Liver (tissue), 9 donors: ENCODE measurements around the gene NTN5. TPM values are rescaled to one million over a fixed set of nuclear protein-coding genes. Genes with fewer than 3 reads are reported as not detected.

Experiments
- DNase-seq: peaks from one replicate; pipeline ENCODE4 v3.0.0-alpha.2; 2017; ENCODE audit warnings: low spot score
- H3K27ac ChIP-seq, 2 donors: one replicate each; pipeline ENCODE4 v1.7.0; 2013; ENCODE audit warnings: inconsistent platforms in 2 of 2, low read length in 2 of 2, control low read depth in 1 of 2, low read depth in 1 of 2, mild to moderate bottlenecking in 1 of 2
- H3K27me3 ChIP-seq, 4 donors: one replicate each; pipeline versions ENCODE4 v1.6.1 to v1.7.0; 2013; ENCODE audit warnings: low read length in 3 of 4, inconsistent platforms in 1 of 4, mild to moderate bottlenecking in 1 of 4, moderate library complexity in 1 of 4; ENCODE audit not compliant: control insufficient read depth in 4 of 4, insufficient read depth in 4 of 4
- H3K36me3 ChIP-seq, 4 donors: one replicate each; pipeline versions ENCODE4 v1.6.1 to v1.7.0; 2013; ENCODE audit warnings: low read length in 3 of 4, mild to moderate bottlenecking in 3 of 4, low read depth in 1 of 4, moderate library complexity in 1 of 4; ENCODE audit not compliant: control insufficient read depth in 4 of 4, insufficient read depth in 3 of 4
- H3K4me1 ChIP-seq, 4 donors: one replicate each; pipeline versions ENCODE4 v1.6.1 to v1.7.0; 2013; ENCODE audit warnings: low read length in 3 of 4, mild to moderate bottlenecking in 3 of 4, moderate library complexity in 1 of 4; ENCODE audit not compliant: control insufficient read depth in 4 of 4, insufficient read depth in 4 of 4
- H3K4me3 ChIP-seq, 3 donors: one replicate each; pipeline versions ENCODE4 v1.6.1 to v1.7.0; 2013; ENCODE audit warnings: low read length in 3 of 3, control low read depth in 1 of 3, low read depth in 1 of 3, mild to moderate bottlenecking in 1 of 3
- H3K9ac ChIP-seq, 2 donors: one replicate each; pipeline ENCODE4 v1.7.0; 2013; ENCODE audit warnings: low read length in 2 of 2, mild to moderate bottlenecking in 2 of 2, moderate library complexity in 2 of 2, control low read depth in 1 of 2, low read depth in 1 of 2
- H3K9me3 ChIP-seq, 4 donors: one replicate each; pipeline versions ENCODE4 v1.6.1 to v1.7.0; 2013; ENCODE audit warnings: low read length in 3 of 4; ENCODE audit not compliant: control insufficient read depth in 4 of 4
- CTCF ChIP-seq: fragments of 150-350 bp; IDR thresholded peaks from 2 replicates; pipeline ENCODE4 v1.5.1; 2017; ENCODE audit warnings: improper control_type of control experiment, low read depth, low read length; ENCODE audit not compliant: missing input control
- EGR1 ChIP-seq, 2 donors: IDR thresholded peaks; 2 replicates each; pipeline ENCODE4 v1.6.1; 2016 to 2018; ENCODE audit warnings: antibody characterized with exemption in 2 of 2, low read depth in 2 of 2
- FOXA1 ChIP-seq: IDR thresholded peaks from 2 replicates; pipeline ENCODE4 v1.6.1; 2016; ENCODE audit warnings: antibody characterized with exemption
- FOXA2 ChIP-seq: IDR thresholded peaks from 2 replicates; pipeline ENCODE4 v1.6.1; 2016; ENCODE audit warnings: antibody characterized with exemption
- GABPA ChIP-seq, 2 donors: IDR thresholded peaks in 1 of 2; conservative IDR thresholded peaks in 1 of 2; 2 replicates each; pipeline ENCODE4 v1.6.1; 2016; ENCODE audit warnings: antibody characterized with exemption in 2 of 2, mild to moderate bottlenecking in 1 of 2, moderate library complexity in 1 of 2
- HNF4A ChIP-seq, 2 donors: conservative IDR thresholded peaks; 2 replicates each; pipeline ENCODE4 v1.6.1; 2016; ENCODE audit warnings: antibody characterized with exemption in 2 of 2, mild to moderate bottlenecking in 2 of 2
- HNF4G ChIP-seq: IDR thresholded peaks from 2 replicates; pipeline ENCODE4 v1.6.1; 2016; ENCODE audit warnings: antibody characterized with exemption
- JUND ChIP-seq, 2 donors: IDR thresholded peaks; 2 replicates each; pipeline ENCODE4 v1.6.1; 2016; ENCODE audit warnings: antibody characterized with exemption in 2 of 2
- RAD21 ChIP-seq, 2 donors: IDR thresholded peaks; 2 replicates each; pipeline ENCODE4 v1.6.1; 2016; ENCODE audit warnings: antibody characterized with exemption in 2 of 2, mild to moderate bottlenecking in 2 of 2
- RXRA ChIP-seq, 2 donors: IDR thresholded peaks; 2 replicates each; pipeline ENCODE4 v1.6.1; 2017 to 2018; ENCODE audit warnings: antibody characterized with exemption in 2 of 2, mild to moderate bottlenecking in 1 of 2
- SP1 ChIP-seq: IDR thresholded peaks from 2 replicates; pipeline ENCODE4 v1.6.1; 2018; ENCODE audit warnings: antibody characterized with exemption, mild to moderate bottlenecking
- TAF1 ChIP-seq: conservative IDR thresholded peaks from 2 replicates; pipeline ENCODE4 v1.6.1; 2016; ENCODE audit warnings: antibody characterized with exemption, mild to moderate bottlenecking
- YY1 ChIP-seq: IDR thresholded peaks from 2 replicates; pipeline ENCODE4 v1.6.1; 2016; ENCODE audit warnings: antibody characterized with exemption, mild to moderate bottlenecking
- WGBS: extraction: QIAGEN DNeasy Blood & Tissue Kit; methylation state at CpG from one replicate; pipeline ENCODE4 v1.1.7; 2013; 5-methylcytosine and 5-hydroxymethylcytosine counted together
- polyA plus RNA-seq, 2 donors: library from polyadenylated mRNA; stranded (reverse) in 1 of 2; unstranded in 1 of 2; fragments of 200-250 nt in 1 of 2; fragments of >200 nt in 1 of 2; fragmentation: Nextera tagmentation in 1 of 2; extraction: Ambion mirVana in 1 of 2; gene quantifications; one replicate each; pipeline versions ENCODE4 v1.2.1 to v1.2.3, GENCODE V29; 2013 to 2015
- total RNA-seq, 2 donors: library from RNA; depleted of rRNA; stranded (reverse); fragments of >200 nt; gene quantifications; one replicate each; pipeline ENCODE4 v1.2.3, GENCODE V29; 2014
- TF ChIP-seq, protein P1 (sequence below): IDR thresholded peaks from 2 replicates; pipeline ENCODE4 v1.6.1; 2016; ENCODE audit warnings: antibody characterized with exemption
- TF ChIP-seq, protein P2 (sequence below): IDR thresholded peaks from 2 replicates; pipeline ENCODE4 v1.6.1; 2016; ENCODE audit warnings: antibody characterized with exemption, mild to moderate bottlenecking
- TF ChIP-seq, protein P3 (sequence below): IDR thresholded peaks from 2 replicates; pipeline ENCODE4 v1.6.1; 2016; ENCODE audit warnings: antibody characterized with exemption
- donor health status: healthy.
- donor health status: healthy.
- donor health status: healthy.
- donor health status: healthy.
- donor health status: healthy.

The NTN5 gene
- total and polyA plus RNA-seq, 4 donors, result 0.08 to 0.09 TPM; not detected in 2

- Histone ChIP-seq H3K4me3 (peak overlapping the region; percentile 43 to 80 (median 71)), H3K27ac (peak overlapping the region; percentile 78 to 90), H3K4me1 (peaks cover 0 to 10% (median 5%) of the 10 kb centered on the region in 4 donors), H3K36me3 (no peaks in the 10 kb centered on the region), H3K9me3 (no peaks in the 10 kb centered on the region), H3K27me3 (no peaks in the 10 kb centered on the region), H3K9ac (no peak overlapping the region)
- peak; percentile 96 for DNase-seq
- TF ChIP-seq FOXA1 (no peak), FOXA2 (no peak), RAD21 (IDR thresholded peaks at IDR 0.05) (no peak), YY1 (peak; percentile 68), RXRA (IDR thresholded peaks at IDR 0.05) (peak; percentile 15 to 31), SP1 (peak; percentile 94), JUND (IDR thresholded peaks at IDR 0.05) (peak in 1 of 2 donors; percentile 24), GABPA (IDR thresholded peaks at IDR 0.05 in 1 of 2, conservative IDR thresholded peaks at IDR 0.05 in 1 of 2) (peak in 1 of 2 donors; percentile 50), TAF1 (no peak)
- TF ChIP-seq, protein P1, sequence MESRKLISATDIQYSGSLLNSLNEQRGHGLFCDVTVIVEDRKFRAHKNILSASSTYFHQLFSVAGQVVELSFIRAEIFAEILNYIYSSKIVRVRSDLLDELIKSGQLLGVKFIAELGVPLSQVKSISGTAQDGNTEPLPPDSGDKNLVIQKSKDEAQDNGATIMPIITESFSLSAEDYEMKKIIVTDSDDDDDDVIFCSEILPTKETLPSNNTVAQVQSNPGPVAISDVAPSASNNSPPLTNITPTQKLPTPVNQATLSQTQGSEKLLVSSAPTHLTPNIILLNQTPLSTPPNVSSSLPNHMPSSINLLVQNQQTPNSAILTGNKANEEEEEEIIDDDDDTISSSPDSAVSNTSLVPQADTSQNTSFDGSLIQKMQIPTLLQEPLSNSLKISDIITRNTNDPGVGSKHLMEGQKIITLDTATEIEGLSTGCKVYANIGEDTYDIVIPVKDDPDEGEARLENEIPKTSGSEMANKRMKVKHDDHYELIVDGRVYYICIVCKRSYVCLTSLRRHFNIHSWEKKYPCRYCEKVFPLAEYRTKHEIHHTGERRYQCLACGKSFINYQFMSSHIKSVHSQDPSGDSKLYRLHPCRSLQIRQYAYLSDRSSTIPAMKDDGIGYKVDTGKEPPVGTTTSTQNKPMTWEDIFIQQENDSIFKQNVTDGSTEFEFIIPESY, result peak; percentile 54
- TF ChIP-seq, protein P2, sequence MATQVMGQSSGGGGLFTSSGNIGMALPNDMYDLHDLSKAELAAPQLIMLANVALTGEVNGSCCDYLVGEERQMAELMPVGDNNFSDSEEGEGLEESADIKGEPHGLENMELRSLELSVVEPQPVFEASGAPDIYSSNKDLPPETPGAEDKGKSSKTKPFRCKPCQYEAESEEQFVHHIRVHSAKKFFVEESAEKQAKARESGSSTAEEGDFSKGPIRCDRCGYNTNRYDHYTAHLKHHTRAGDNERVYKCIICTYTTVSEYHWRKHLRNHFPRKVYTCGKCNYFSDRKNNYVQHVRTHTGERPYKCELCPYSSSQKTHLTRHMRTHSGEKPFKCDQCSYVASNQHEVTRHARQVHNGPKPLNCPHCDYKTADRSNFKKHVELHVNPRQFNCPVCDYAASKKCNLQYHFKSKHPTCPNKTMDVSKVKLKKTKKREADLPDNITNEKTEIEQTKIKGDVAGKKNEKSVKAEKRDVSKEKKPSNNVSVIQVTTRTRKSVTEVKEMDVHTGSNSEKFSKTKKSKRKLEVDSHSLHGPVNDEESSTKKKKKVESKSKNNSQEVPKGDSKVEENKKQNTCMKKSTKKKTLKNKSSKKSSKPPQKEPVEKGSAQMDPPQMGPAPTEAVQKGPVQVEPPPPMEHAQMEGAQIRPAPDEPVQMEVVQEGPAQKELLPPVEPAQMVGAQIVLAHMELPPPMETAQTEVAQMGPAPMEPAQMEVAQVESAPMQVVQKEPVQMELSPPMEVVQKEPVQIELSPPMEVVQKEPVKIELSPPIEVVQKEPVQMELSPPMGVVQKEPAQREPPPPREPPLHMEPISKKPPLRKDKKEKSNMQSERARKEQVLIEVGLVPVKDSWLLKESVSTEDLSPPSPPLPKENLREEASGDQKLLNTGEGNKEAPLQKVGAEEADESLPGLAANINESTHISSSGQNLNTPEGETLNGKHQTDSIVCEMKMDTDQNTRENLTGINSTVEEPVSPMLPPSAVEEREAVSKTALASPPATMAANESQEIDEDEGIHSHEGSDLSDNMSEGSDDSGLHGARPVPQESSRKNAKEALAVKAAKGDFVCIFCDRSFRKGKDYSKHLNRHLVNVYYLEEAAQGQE, result no peak
- 11% methylated on average over 42 of the region's 42 CpGs for WGBS
Measured at GRCh38 chr19:48720613-48721296, 47.9 kb upstream of the NTN5 start.

GRCh38 chr19:48720251-48720612 lies 47.4 kb upstream of the NTN5 start:
- H3K4me1 ChIP-seq, result peaks cover 0 to 12% (median 7%) of the 10 kb centered on the region in 4 donors
- no peak overlapping the region for H3K4me3 ChIP-seq
- WGBS, result 41% methylated on average over 12 of the region's 12 CpGs
- no peak for DNase-seq
- no peak overlapping the region for H3K9ac ChIP-seq
- no peaks in the 10 kb centered on the region for H3K9me3 ChIP-seq
- H3K27me3 ChIP-seq, result no peaks in the 10 kb centered on the region
- H3K27ac ChIP-seq, result no peak overlapping the region
- no peaks in the 10 kb centered on the region for H3K36me3 ChIP-seq
- no peak for TF ChIP-seq EGR1 (IDR thresholded peaks at IDR 0.05; ENCODE audit: low read depth in 2 of 2)
- TF ChIP-seq RAD21 (IDR thresholded peaks at IDR 0.05), result no peak
- TF ChIP-seq JUND (IDR thresholded peaks at IDR 0.05), result no peak
- TF ChIP-seq TAF1, result no peak
- TF ChIP-seq, protein P3, sequence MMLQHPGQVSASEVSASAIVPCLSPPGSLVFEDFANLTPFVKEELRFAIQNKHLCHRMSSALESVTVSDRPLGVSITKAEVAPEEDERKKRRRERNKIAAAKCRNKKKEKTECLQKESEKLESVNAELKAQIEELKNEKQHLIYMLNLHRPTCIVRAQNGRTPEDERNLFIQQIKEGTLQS, result no peak
- no peak for TF ChIP-seq FOXA1
- no peak for TF ChIP-seq RXRA (IDR thresholded peaks at IDR 0.05)
- no peak for TF ChIP-seq YY1
- no peak for TF ChIP-seq HNF4G
- no peak for TF ChIP-seq CTCF
- TF ChIP-seq, protein P1, result no peak
- no peak for TF ChIP-seq HNF4A (conservative IDR thresholded peaks at IDR 0.05)
- TF ChIP-seq, protein P2, result no peak
- TF ChIP-seq GABPA (IDR thresholded peaks at IDR 0.05 in 1 of 2, conservative IDR thresholded peaks at IDR 0.05 in 1 of 2), result no peak
- TF ChIP-seq SP1, result no peak
- TF ChIP-seq FOXA2, result no peak
